Lung (tissue), 12 donors: ENCODE results near the gene CDHR2. TPM values are rescaled to one million over a fixed set of nuclear protein-coding genes. Genes with fewer than 3 reads are reported as not detected.

Source experiments
- ATAC-seq: fragments of 200-7000 bp; cut with Tn5 transposase; one replicate; pipeline ENCODE4 v1.9.1; 2020; ENCODE audit warnings: moderate number of reproducible peaks; ENCODE audit not compliant: insufficient read depth, low FRiP score
- DNase-seq, 3 donors: peaks; one replicate each; pipeline ENCODE4 v3.0.0-alpha.2; 2013 to 2017
- H3K27ac ChIP-seq, 2 donors: one replicate each; pipeline ENCODE4 v1.5.1; 2013; ENCODE audit warnings: mild to moderate bottlenecking in 2 of 2, moderate library complexity in 2 of 2, control low read depth in 1 of 2, inconsistent platforms in 1 of 2, low read depth in 1 of 2, low read length in 1 of 2
- H3K27me3 ChIP-seq, 3 donors: one replicate each; pipeline ENCODE4 v1.5.1; 2013; ENCODE audit warnings: low read length in 2 of 3; ENCODE audit not compliant: control insufficient read depth in 3 of 3, insufficient read depth in 3 of 3
- H3K36me3 ChIP-seq, 4 donors: one replicate each; pipeline ENCODE4 v1.5.1; 2013; ENCODE audit warnings: low read length in 4 of 4, mild to moderate bottlenecking in 1 of 4, moderate library complexity in 1 of 4; ENCODE audit not compliant: control insufficient read depth in 4 of 4, insufficient read depth in 4 of 4
- H3K4me1 ChIP-seq, 5 donors: one replicate each; pipeline ENCODE4 v1.5.1; 2013; ENCODE audit warnings: low read length in 5 of 5, mild to moderate bottlenecking in 2 of 5, moderate library complexity in 1 of 5; ENCODE audit not compliant: control insufficient read depth in 5 of 5, insufficient read depth in 5 of 5
- H3K4me3 ChIP-seq: one replicate; pipeline ENCODE4 v1.5.1; 2013; ENCODE audit warnings: mild to moderate bottlenecking, control low read depth, moderate library complexity
- H3K9ac ChIP-seq, 2 donors: one replicate each; pipeline ENCODE4 v1.5.1; 2013; ENCODE audit warnings: low read length in 2 of 2, control low read depth in 1 of 2; ENCODE audit not compliant: insufficient read depth in 1 of 2
- H3K9me3 ChIP-seq, 4 donors: one replicate each; pipeline ENCODE4 v1.5.1; 2013; ENCODE audit warnings: low read length in 3 of 4, mild to moderate bottlenecking in 1 of 4, moderate library complexity in 1 of 4; ENCODE audit not compliant: control insufficient read depth in 4 of 4, insufficient read depth in 3 of 4
- CTCF ChIP-seq: IDR thresholded peaks from 2 replicates; pipeline ENCODE4 v1.5.1; 2012; ENCODE audit warnings: mild to moderate bottlenecking; ENCODE audit errors: control extremely low read depth, extremely low read depth
- WGBS, 2 donors: extraction: QIAGEN DNeasy Blood & Tissue Kit; methylation state at CpG; one replicate each; pipeline ENCODE4 v1.1.7; 2013; 5-methylcytosine and 5-hydroxymethylcytosine counted together
- polyA plus RNA-seq, 2 donors: library from polyadenylated mRNA; stranded (reverse); fragments of 200-250 nt; gene quantifications; one replicate each; pipeline ENCODE4 v1.2.1, GENCODE V29; 2013
- total RNA-seq, 2 donors: library from RNA; depleted of rRNA in 1 of 2; stranded (reverse); fragments of >200 nt in 1 of 2; gene quantifications; one replicate each; pipeline ENCODE4 v1.2.1, GENCODE V29; 2014 to 2021
- donor health status: control.
- donor health status: control.
- donor health status: Bipolar disorder and iron deficiency.
- donor health status: healthy.
- donor health status: DM: yes; HTN: yes; CAD: no.

CDHR2 gene
- total and polyA plus RNA-seq, 4 donors = 0.02 to 1.5 (median 0.42) TPM

GRCh38 chr5:176543428-176544182, 5.5 kb upstream of the CDHR2 start:
- no peak for TF ChIP-seq CTCF
- 0% methylated on average over 55 to 63 of the region's 63 CpGs for WGBS, 2 donors
- Histone ChIP-seq H3K4me3 (peak overlapping the region; percentile 70), H3K27me3 (no peaks in the 10 kb centered on the region), H3K27ac (peak overlapping the region; percentile 67 to 82), H3K9ac (peak overlapping the region in 1 of 2 donors; percentile 37), H3K9me3 (no peaks in the 10 kb centered on the region), H3K4me1 (peaks cover 0 to 23% (median 13%) of the 10 kb centered on the region in 5 donors), H3K36me3 (no peaks in the 10 kb centered on the region)
- DNase-seq (peak; percentile 56 to 73 (median 68)), ATAC-seq (peak; percentile 90)

GRCh38 chr5:176545388-176545736, 3.8 kb upstream of the CDHR2 start:
- Histone ChIP-seq H3K36me3 (no peaks in the 10 kb centered on the region), H3K9me3 (no peaks in the 10 kb centered on the region), H3K4me3 (no peak overlapping the region), H3K4me1 (peaks cover 0 to 18% (median 13%) of the 10 kb centered on the region in 5 donors), H3K27ac (no peak overlapping the region), H3K9ac (no peak overlapping the region), H3K27me3 (no peaks in the 10 kb centered on the region)
- no peak for ATAC-seq
- no peak for DNase-seq
- TF ChIP-seq CTCF = no peak
- WGBS, 2 donors = 95 to 96% methylated on average over 6 of the region's 6 CpGs

GRCh38 chr5:176545737-176546509, 3.2 kb upstream of the CDHR2 start:
- Histone ChIP-seq H3K4me1 (peaks cover 0 to 18% (median 13%) of the 10 kb centered on the region in 5 donors), H3K36me3 (no peaks in the 10 kb centered on the region), H3K9ac (no peak overlapping the region), H3K27me3 (no peaks in the 10 kb centered on the region), H3K4me3 (no peak overlapping the region), H3K27ac (no peak overlapping the region), H3K9me3 (no peaks in the 10 kb centered on the region)
- ATAC-seq = no peak
- no peak for DNase-seq
- 84 to 85% methylated on average over 13 of the region's 13 CpGs for WGBS, 2 donors
- TF ChIP-seq CTCF = no peak
